GM19372 (cell line): Measurements from ENCODE around the gene EPS8L2.

Experiments used
- ATAC-seq: cut with Tn5 transposase; IDR thresholded peaks from one replicate; pipeline ENCODE4 v1.9.1; 2021; ENCODE audit warnings: mild to moderate bottlenecking, low read depth, moderate library complexity; ENCODE audit not compliant: unreplicated experiment

The EPS8L2 gene

DNA sequence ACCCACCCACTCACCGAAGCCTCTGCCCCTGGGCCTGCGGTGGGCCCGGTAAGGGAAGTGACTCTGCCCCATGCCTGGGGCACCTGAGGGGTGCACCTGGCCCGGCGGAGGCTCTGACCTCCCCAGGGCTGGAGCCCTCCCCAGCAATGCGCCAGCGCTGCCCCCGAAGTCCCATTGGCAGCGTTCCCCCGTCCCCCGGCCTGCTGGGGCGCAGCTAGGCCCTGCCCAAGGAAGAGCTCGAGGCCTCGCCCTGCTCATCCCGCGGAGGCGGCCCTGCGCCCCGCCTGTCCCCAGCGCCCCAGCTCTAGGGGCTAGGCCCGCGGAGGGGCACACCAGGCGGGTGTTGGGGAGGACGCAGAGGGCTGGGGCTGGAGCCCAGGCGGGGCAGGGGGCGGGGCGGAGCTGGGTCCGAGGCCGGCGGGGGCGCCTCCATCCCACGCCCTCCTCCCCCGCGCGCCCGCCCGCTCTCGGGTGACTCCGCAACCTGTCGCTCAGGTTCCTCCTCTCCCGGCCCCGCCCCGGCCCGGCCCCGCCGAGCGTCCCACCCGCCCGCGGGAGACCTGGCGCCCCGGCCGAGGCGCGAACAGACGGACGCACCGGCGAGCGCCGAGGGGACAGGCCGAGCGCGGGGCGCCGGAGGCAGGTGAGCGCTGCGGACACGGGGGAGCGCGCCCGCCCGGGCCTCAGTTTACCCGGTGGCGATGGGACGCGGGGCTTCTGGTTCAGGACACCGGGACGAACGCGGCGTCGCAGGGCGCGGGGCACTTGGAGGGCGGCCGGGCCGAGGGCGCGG is at the start of gene EPS8L2:
TSS of gene EPS8L2 (plus strand) at position 586 of the 793 bp plus-strand sequence. CDS start 3,177 bp downstream, outside the sequence.
- no peak for ATAC-seq

DNA sequence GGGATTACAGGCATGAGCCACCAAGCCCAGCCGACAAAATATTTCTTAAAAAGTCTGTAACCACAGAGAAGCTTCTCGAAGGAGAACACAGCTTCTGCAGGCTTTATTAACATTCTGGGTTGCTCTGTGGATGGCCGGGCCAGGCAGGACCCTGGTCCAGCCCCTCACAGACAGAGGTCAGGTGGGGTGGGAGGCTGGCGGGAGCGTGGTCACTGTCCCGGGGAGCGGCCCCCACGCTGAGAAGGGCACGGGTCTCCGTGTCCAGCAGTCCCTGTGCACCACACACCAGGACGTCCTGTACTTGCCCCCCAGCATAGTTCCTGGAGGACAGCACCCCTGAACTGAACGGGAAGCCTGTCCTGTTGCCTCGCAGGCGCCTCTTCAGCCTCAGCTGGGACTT is 49.6 kb upstream of the EPS8L2 start:
- ATAC-seq, result no peak

DNA sequence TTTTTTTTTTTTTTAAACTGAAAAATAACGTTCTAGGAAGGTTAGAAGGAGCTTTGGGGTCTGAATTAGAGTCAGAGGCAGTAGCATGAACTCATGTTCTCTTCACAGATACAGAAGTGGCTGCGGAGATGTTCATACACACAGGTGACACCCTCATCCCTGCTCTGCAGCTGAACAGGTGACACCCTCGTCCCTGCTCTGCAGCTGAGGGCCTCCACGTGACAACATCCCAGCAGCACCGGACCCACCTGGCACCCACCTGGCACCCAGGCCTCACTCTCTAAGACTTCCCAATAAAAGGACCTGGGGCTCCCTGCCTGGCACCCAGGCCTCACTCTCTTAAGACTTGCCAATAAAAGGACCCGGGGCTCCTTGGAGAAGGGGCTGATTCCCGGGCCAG is 49.2 kb upstream of the EPS8L2 start:
- no peak for ATAC-seq

GRCh38 chr11:657691-658126 is 48.3 kb upstream of the EPS8L2 start:
- ATAC-seq, result no peak

DNA sequence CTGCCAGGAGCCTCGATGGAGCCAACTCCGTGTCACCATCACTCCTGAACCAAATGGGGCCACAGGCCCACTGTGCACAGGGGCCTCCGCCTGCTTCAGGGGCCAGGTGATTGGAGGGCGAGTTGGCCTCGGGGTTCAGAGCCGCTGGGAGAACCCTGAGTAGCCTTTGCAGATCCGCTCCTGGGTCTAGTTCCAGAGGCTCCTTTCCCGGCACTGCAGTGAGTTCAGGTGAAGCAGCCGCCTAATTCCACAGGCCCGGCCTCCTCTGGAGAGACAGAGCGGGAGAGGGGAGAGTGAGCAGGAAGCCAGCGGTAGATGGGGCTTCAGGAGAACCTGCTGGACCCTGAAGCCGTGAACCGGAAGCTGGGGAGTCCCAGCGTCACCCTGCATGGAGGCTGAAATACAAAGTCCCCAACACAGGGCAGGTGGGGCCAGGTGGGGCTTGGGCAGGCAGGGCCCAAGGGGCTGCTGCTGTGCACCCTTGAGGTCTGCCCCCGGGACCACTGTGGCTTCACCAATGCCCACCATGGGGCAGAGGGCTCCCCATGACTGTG is 46.4 kb upstream of the EPS8L2 start:
- no peak for ATAC-seq

DNA sequence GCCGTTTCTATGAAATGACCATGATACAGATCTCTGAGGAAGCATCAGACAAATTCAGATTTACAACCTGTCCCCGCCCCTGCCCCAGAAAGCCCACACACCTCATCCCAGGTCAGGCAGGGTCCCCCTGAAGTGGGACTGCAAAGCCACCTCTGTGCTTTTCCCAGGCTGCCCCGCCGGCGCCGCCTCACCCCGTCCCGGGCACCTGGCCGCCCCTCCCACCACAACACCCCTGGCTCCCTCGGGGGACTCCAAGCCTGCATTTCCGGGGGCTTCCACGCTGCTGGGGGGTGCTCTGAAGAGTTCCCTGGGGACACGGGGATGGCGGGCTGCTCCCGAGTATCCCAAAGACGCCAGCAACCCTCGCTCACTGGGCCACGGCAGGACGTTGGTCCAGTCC is 45.8 kb upstream of the EPS8L2 start:
- ATAC-seq, result no peak

- no peak for ATAC-seq
Observed at GRCh38 chr11:660681-661444, 45.2 kb upstream of the EPS8L2 start.

- no peak for ATAC-seq
Observed at GRCh38 chr11:662689-663274, 43.2 kb upstream of the EPS8L2 start.

DNA sequence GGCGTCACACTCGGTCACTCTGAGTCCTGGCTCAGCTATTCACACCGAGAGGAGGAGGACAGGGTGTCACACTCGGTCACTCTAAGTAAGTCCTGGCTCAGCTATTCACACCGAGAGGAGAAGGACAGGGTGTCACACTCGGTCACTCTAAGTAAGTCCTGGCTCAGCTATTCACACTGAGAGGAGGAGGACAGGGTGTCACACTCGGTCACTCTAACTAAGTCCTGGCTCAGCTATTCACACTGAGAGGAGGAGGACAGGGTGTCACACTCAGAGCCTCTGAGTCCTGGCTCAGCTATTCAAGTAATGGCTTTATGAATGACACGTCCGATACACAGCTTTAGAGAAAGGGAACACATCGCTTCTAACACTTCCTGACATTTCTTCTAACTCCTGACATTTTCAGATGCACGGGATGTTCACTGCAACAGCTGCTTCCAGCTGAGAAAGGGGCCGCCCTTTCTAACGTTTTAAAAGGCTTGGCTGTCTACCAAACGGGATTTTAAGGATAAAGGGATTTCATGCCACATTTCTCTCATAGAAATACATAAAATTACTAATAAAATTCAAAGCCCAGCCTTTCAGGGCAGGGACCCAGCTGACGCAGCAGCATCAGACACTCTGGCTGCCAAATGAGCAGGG is 40.8 kb upstream of the EPS8L2 start:
- ATAC-seq, result no peak

DNA sequence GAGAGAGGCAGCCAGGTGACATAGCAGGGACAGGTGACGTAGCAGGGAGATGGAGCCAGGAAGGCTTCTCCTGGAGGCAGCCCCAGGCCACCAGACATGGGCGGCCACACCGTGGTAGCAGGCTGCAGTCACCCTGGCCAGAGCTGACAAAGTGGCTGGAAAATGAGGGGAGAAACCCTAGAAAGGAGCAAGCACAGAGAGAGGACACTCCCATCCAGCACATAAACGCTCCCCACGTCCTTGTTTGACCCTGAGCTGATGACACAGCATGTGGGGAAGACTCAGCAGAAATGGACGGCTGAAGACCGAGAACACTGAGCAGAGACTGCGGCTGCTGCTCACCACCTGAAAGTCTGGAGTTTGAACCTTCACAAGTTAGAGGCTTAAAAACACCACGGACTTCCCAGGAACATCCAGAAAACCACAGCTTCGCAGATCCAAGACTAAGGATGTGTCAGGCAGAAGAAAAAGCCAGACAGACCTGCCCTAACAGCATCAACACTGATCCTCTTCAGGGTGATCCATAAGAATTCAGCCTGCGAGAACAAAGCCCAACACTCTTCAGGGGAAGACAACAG is 40.2 kb upstream of the EPS8L2 start:
- ATAC-seq, result no peak

GRCh38 chr11:673866-674265 is 32.2 kb upstream of the EPS8L2 start:
- no peak for ATAC-seq

- no peak for ATAC-seq
Observed at GRCh38 chr11:674406-674805, 31.6 kb upstream of the EPS8L2 start.

GRCh38 chr11:678297-678696 is 27.7 kb upstream of the EPS8L2 start:
- ATAC-seq, result no peak

- no peak for ATAC-seq
Observed at GRCh38 chr11:679271-680207, 26.5 kb upstream of the EPS8L2 start.

DNA sequence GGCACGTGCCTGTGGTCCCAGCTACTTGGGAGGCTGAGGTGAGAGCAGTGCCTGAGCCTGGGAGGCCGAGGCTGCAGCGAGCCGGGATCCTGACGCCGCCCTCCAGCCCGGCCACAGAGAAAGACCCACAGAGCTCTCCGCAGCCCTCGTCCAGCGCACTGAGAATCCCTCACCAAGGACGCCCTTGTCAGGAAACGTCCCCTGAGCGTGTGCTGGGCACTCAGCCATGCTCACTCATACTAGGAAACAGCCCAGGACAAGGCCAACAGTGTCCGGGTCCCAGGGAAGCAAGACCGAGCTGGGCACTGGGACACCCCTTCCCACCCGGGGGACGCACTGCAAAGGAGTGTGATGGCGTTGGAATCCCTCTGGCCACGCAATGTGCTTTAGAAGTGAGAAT is 25.6 kb upstream of the EPS8L2 start:
- ATAC-seq, result no peak

- ATAC-seq, result no peak
Observed at GRCh38 chr11:680970-681369, 25.1 kb upstream of the EPS8L2 start.

DNA sequence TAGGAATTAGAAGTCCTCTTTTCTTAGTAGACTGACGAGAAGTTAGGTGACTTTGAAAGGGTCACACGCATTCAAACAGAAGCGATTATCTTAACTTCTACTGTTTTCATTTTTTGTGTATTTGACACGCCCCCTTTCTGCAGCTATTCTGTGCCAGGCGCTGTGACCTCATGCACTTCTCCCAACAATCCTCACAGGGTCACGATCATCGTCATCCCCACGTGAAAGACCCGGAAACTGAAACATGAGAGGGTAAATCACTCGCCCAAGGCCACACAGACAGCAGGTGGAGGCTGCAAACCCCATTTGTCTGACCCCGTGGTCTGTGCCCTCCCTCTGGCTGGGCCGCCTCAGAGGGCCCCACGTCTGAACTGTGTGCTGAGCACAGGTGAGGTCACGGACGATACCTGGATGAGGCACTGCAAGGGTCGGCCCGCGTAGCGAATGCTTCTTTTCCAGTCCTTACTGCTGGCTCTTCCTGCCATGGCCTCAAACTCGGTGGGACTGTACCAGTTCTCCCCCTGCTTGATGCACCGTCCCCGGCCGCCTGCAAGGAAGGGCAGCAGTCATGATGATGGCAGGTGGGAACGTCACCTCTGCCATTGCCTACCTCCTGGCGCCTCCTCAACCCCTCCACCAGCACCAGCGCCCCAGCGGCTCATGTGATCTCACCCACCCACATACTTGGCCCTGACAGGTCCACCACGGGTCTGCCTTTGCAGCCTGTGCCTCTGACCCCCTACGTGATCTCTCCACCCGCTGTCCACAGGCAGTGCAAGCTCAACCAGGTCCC is 19.4 kb upstream of the EPS8L2 start:
- ATAC-seq, result no peak

DNA sequence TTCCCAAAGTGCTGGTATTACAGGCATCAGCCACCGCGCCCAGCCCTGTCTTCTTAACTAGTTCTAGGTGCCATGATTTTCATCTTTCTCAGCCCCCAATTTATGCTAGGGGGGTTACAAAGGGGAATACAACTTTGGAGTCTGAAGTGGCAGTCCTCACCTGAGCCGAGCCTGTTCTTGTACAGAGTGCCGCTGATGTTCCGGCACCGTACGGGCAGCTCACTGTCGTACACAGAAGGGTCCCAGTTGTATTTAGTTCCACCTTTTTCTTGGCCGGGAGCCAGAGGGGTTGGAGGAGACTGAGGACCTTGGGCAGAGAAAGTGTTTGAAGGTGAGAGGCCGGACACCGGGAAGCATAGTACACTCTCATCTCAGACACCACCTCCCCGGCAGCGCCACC is 18.3 kb upstream of the EPS8L2 start:
- ATAC-seq, result no peak
